Activated T-helper 2 cell treated with anti-CD3 and anti-CD28 coated beads, Interferon-gamma antibody, Interleukin-2, Interleukin-4, amounts not matched to agents 10 μg/mL and 5 μg/mL and 100 μg/mL, durations not matched to agents 14 hours and 24 hours and 36 hours (primary cell): ENCODE measurements around the gene GOLGA6L7. TPM values are rescaled to one million over a fixed set of nuclear protein-coding genes. Genes with fewer than 3 reads are reported as not detected.
"Not testable (repeated sequence)": the region's sequence is repeated elsewhere in the genome, so short reads cannot be mapped to it uniquely, and the experiment has no call there.

ENCODE experiments used
- DNase-seq: peaks from one replicate; pipeline ENCODE4 v3.0.0; 2021; ENCODE audit warnings: low spot score
- H3K27ac Mint-ChIP-seq: one replicate; pipeline ENCODE4 v1.8.0; 2021; ENCODE audit warnings: mixed read lengths
- H3K27me3 Mint-ChIP-seq: one replicate; pipeline ENCODE4 v1.8.0; 2021; ENCODE audit warnings: low read depth, mixed read lengths
- H3K36me3 Mint-ChIP-seq: one replicate; pipeline ENCODE4 v1.8.0; 2021; ENCODE audit warnings: low read depth, mixed read lengths
- H3K4me1 Mint-ChIP-seq: one replicate; pipeline ENCODE4 v1.8.0; 2021; ENCODE audit warnings: low read depth, mixed read lengths
- H3K4me3 Mint-ChIP-seq: one replicate; pipeline ENCODE4 v1.8.0; 2021; ENCODE audit warnings: low read depth, mild to moderate bottlenecking, moderate library complexity, mixed read lengths
- H3K9me3 Mint-ChIP-seq: one replicate; pipeline ENCODE4 v1.8.0; 2021; ENCODE audit warnings: mixed read lengths
- intact Hi-C: fragments of 100-400 bp; cut with micrococcal nuclease; formaldehyde crosslinking; loops from one replicate; pipeline ENCODE4 v1.15.1; 2023
- total RNA-seq: library from RNA; stranded (reverse); gene quantifications from 2 replicates; pipeline ENCODE4 v1.2.3, GENCODE V29; 2022

The GOLGA6L7 gene
- total RNA-seq, 1 donor from 2014 or later = not detected

DNA sequence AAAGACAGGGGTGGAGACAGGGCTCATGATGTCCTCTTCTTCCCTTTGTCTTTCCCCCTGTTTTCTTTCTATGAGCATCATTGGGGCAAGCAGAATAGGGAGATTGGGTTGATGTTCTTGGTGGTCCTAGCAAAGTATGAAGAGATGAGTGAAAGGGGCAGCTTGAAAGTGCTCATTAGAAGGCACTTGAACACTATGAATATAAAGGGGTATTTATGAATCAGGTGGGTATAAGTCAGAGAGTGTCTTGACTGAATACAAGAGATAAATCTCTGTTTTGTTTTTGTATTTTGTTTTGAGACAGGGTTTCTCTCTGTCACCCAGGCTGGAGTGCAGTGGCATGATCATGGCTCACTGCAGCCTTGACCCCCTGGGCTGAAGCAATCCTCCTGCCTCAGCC is 34.4 kb downstream of the GOLGA6L7 start:
- DNase-seq, intact Hi-C loops, H3K36me3 Mint-ChIP-seq, H3K9me3 Mint-ChIP-seq, H3K4me3 Mint-ChIP-seq, H3K27ac Mint-ChIP-seq: not testable (repeated sequence)
- Mint-ChIP-seq H3K4me1 (peaks cover 16% of the 10 kb centered on the region), H3K27me3 (peaks cover 47% of the 10 kb centered on the region)

DNA sequence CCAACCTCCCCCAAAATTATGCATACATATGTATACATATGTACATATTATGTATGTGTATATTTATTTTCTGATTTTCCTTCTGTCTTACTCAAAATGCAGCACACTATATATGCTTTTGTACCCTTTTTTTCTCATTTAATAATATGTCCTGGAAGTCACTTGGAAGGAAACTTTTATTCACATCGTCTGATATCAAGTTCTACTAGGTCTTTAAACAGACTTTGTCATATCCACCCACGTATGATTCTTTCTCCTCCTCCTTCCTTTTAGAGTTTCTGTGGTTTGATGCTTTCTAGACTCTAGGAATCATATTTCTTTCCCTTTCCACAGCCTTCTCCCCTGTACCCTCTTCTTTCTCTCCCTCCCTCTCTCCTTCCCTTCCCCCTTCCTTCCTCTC is 35.1 kb downstream of the GOLGA6L7 start:
- H3K9me3 Mint-ChIP-seq, DNase-seq, H3K36me3 Mint-ChIP-seq, H3K4me3 Mint-ChIP-seq, intact Hi-C loops, H3K27ac Mint-ChIP-seq: not testable (repeated sequence)
- peaks cover 54% of the 10 kb centered on the region for H3K27me3 Mint-ChIP-seq
- peaks cover 11% of the 10 kb centered on the region for H3K4me1 Mint-ChIP-seq

DNA sequence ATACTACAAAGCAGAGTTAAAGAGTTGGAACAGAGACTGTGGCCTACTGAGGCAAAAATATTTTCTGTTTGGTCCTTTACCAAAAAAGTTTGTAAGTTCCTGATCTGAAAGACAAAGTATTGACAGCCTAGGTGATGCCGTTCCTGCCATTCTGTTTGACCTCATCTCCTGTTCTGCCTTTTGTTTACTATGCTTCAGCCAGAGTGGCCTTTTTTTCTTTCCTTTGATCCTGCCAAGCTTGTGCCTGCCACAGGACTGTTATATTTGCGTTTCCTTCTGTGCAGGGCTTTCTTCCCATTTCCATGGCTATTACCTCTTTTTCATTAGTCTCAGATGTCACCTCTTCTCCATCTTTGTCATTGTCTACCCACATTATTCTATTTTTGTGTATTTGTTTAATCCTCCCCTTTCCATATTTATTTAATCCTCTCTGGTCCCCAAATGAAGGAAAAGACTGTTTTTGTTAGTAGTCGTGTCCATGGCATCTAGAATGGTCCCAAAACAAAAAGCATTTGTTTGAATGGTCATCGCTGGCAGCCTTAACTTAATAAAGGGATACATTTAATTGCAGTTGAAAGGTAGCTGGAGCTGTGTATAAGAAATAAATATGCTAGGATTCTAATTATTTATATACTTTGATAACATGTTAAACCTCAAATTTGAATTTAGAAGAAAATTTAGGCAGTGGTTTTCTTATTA is 36.4 kb downstream of the GOLGA6L7 start:
- intact Hi-C loops, H3K36me3 Mint-ChIP-seq, H3K4me3 Mint-ChIP-seq, H3K27ac Mint-ChIP-seq, H3K9me3 Mint-ChIP-seq, H3K4me1 Mint-ChIP-seq, DNase-seq: not testable (repeated sequence)
- H3K27me3 Mint-ChIP-seq = peaks cover 53% of the 10 kb centered on the region

DNA sequence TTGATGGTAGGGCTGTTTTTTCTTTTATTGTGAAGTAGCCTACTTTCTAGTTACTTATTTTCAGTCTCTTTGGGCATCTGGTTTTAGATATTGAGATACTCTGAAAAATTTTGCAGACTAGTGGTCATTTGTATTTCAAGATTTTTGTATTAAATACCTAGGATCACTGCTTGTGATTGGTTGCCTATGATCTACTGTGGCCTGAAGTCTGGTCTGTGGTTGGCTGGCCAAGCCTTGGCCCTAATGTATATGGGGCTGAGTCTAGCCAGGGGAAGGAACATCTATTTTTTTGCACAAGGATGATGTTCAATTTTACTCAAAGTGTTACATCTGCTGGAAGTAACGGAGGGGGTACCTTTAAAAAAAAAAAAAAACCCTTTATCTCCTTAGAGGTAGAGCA is 38.0 kb downstream of the GOLGA6L7 start:
- DNase-seq, H3K4me3 Mint-ChIP-seq, H3K36me3 Mint-ChIP-seq, H3K27ac Mint-ChIP-seq, intact Hi-C loops, H3K9me3 Mint-ChIP-seq, H3K4me1 Mint-ChIP-seq: not testable (repeated sequence)
- H3K27me3 Mint-ChIP-seq = peaks cover 49% of the 10 kb centered on the region

GRCh38 chr15:28808136-28808535 is 40.3 kb downstream of the GOLGA6L7 start:
- H3K4me1 Mint-ChIP-seq, intact Hi-C loops, H3K27ac Mint-ChIP-seq, H3K36me3 Mint-ChIP-seq, DNase-seq, H3K4me3 Mint-ChIP-seq, H3K9me3 Mint-ChIP-seq: not testable (repeated sequence)
- peaks cover 38% of the 10 kb centered on the region for H3K27me3 Mint-ChIP-seq

- H3K9me3 Mint-ChIP-seq, intact Hi-C loops, H3K27ac Mint-ChIP-seq, H3K4me3 Mint-ChIP-seq, DNase-seq, H3K4me1 Mint-ChIP-seq, H3K36me3 Mint-ChIP-seq: not testable (repeated sequence)
- peaks cover 27% of the 10 kb centered on the region for H3K27me3 Mint-ChIP-seq
These were observed 48.1 kb downstream of the GOLGA6L7 start for GRCh38 chr15:28800366-28800765.

DNA sequence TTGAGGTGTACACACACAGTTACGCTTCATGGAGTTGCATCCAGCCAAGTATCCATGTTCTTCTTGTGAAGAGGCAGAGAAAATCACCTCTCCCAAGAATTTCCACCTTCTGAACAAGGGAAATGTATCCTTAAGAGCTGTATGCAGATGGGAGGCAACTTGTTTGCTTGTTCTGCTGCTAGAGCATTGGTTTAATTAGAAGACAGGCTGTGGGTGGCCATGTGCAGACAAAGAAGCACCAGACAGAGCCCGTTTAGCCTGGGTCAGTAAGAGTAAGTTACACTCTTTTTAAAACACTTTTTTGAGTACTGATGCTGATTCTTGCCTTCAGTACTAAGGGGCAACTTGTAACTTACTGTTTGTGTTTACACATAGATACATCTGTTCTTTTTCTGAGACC is 50.2 kb downstream of the GOLGA6L7 start:
- H3K4me3 Mint-ChIP-seq, H3K9me3 Mint-ChIP-seq, DNase-seq, intact Hi-C loops, H3K36me3 Mint-ChIP-seq, H3K27ac Mint-ChIP-seq, H3K4me1 Mint-ChIP-seq: not testable (repeated sequence)
- H3K27me3 Mint-ChIP-seq = peaks cover 26% of the 10 kb centered on the region

- intact Hi-C loops = not testable (repeated sequence)
These were observed 54.2 kb downstream of the GOLGA6L7 start for GRCh38 chr15:28794231-28794630.

More at GRCh38 chr15:28794231-28794630, 54.2 kb downstream of the GOLGA6L7 start:
- not testable (repeated sequence) for DNase-seq, H3K27ac Mint-ChIP-seq, H3K4me1 Mint-ChIP-seq, H3K4me3 Mint-ChIP-seq, H3K36me3 Mint-ChIP-seq, H3K9me3 Mint-ChIP-seq
- peaks cover 36% of the 10 kb centered on the region for H3K27me3 Mint-ChIP-seq

Other genes starting within 250 kb of the GOLGA6L7 start
- 0.55 and 0.96 TPM in 2 replicates for gene GOLGA8M, start 136.2 kb downstream of the GOLGA6L7 start, total RNA-seq
- gene APBA2, start 37.3 kb upstream of the GOLGA6L7 start, total RNA-seq = 1.1 and 1.2 TPM in 2 replicates